KMS-11 (cell line): Measurements from ENCODE around the gene LYRM1.

Source experiments
- H2AFZ ChIP-seq: fragments of 200-600 bp; sonication (generic); 2 replicates; pipeline ENCODE4 v1.6.1; 2016; ENCODE audit warnings: antibody characterized with exemption, mixed run types, low read depth
- H3K27ac ChIP-seq: fragments of 200-600 bp; sonication (generic); 2 replicates; pipeline ENCODE4 v1.6.1; 2016; ENCODE audit warnings: mild to moderate bottlenecking, mixed run types
- H3K27me3 ChIP-seq: fragments of 200-600 bp; sonication (generic); 2 replicates; pipeline ENCODE4 v1.6.1; 2017; ENCODE audit warnings: mild to moderate bottlenecking, low read depth, mixed run types, moderate library complexity; ENCODE audit not compliant: insufficient read depth
- H3K36me3 ChIP-seq: fragments of 200-600 bp; sonication (generic); 2 replicates; pipeline ENCODE4 v1.6.1; 2017; ENCODE audit warnings: mild to moderate bottlenecking, mixed run types; ENCODE audit not compliant: insufficient read depth
- H3K4me1 ChIP-seq: fragments of 200-600 bp; sonication (generic); 2 replicates; pipeline ENCODE4 v1.6.1; 2016; ENCODE audit warnings: mild to moderate bottlenecking, low read depth, mixed run types; ENCODE audit not compliant: poor library complexity, severe bottlenecking
- H3K4me2 ChIP-seq: fragments of 200-600 bp; sonication (generic); 2 replicates; pipeline ENCODE4 v1.7.0; 2016; ENCODE audit warnings: mild to moderate bottlenecking, mixed run types
- H3K4me3 ChIP-seq: fragments of 200-600 bp; sonication (generic); IDR thresholded peaks from 2 replicates; pipeline ENCODE4 v1.6.1; 2017; ENCODE audit warnings: low read depth, low read length, mixed read lengths; ENCODE audit not compliant: insufficient read depth
- H3K79me2 ChIP-seq: fragments of 200-600 bp; sonication (generic); 2 replicates; pipeline ENCODE4 v1.6.1; 2016; ENCODE audit warnings: low read depth, mixed run types; ENCODE audit not compliant: insufficient read depth
- H3K9ac ChIP-seq: fragments of 200-600 bp; sonication (generic); 2 replicates; pipeline ENCODE4 v1.6.1; 2016; ENCODE audit warnings: mild to moderate bottlenecking, mixed run types
- H4K20me1 ChIP-seq: fragments of 200-600 bp; sonication (generic); 2 replicates; pipeline ENCODE4 v1.6.1; 2016; ENCODE audit warnings: mild to moderate bottlenecking, mixed run types; ENCODE audit not compliant: insufficient read depth
- TF ChIP-seq, protein P1 (sequence below): fragments of 200-600 bp; sonication (generic); conservative IDR thresholded peaks from 2 replicates; pipeline ENCODE4 v1.6.1; 2017; ENCODE audit warnings: low read depth, mild to moderate bottlenecking, antibody characterized with exemption, low read length, moderate library complexity, mixed read lengths

LYRM1 gene

DNA sequence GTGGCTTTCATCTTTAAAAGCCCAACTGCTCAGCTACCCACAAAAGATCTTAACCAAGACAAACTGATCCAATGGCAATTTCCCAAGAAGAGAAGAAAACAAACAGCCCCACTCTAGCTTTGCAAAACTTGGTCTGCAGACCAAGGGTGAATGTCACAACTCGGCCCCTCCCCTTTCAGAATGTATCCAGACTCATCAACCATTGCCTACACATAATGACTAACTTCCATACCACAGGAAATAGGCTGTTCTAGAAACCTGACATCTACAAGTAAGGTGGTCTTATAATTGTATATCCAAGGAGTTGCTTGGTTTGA is 16.4 kb upstream of the LYRM1 start:
- Histone ChIP-seq H3K4me3 (no peak overlapping the region), H3K27ac (no peak overlapping the region)

GRCh38 chr16:20886320-20886719 is 14.3 kb upstream of the LYRM1 start:
- Histone ChIP-seq H3K27ac (no peak overlapping the region), H4K20me1 (no peaks in the 10 kb centered on the region), H3K4me3 (no peak overlapping the region), H3K9ac (no peak overlapping the region), H3K36me3 (no peaks in the 10 kb centered on the region), H3K4me1 (no peaks in the 10 kb centered on the region), H3K4me2 (no peak overlapping the region), H3K79me2 (no peaks in the 10 kb centered on the region), H3K27me3 (no peaks in the 10 kb centered on the region), H2AFZ (no peak overlapping the region)
- TF ChIP-seq, protein P1, sequence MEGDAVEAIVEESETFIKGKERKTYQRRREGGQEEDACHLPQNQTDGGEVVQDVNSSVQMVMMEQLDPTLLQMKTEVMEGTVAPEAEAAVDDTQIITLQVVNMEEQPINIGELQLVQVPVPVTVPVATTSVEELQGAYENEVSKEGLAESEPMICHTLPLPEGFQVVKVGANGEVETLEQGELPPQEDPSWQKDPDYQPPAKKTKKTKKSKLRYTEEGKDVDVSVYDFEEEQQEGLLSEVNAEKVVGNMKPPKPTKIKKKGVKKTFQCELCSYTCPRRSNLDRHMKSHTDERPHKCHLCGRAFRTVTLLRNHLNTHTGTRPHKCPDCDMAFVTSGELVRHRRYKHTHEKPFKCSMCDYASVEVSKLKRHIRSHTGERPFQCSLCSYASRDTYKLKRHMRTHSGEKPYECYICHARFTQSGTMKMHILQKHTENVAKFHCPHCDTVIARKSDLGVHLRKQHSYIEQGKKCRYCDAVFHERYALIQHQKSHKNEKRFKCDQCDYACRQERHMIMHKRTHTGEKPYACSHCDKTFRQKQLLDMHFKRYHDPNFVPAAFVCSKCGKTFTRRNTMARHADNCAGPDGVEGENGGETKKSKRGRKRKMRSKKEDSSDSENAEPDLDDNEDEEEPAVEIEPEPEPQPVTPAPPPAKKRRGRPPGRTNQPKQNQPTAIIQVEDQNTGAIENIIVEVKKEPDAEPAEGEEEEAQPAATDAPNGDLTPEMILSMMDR = no peak

More for the DNA sequence above, 16.4 kb upstream of the LYRM1 start:
- no peaks in the 10 kb centered on the region for H3K79me2 ChIP-seq
- H3K4me2 ChIP-seq = no peak overlapping the region
- H4K20me1 ChIP-seq = no peaks in the 10 kb centered on the region
- H3K36me3 ChIP-seq = no peaks in the 10 kb centered on the region
- TF ChIP-seq, protein P1 = no peak
- H3K4me1 ChIP-seq = no peaks in the 10 kb centered on the region
- no peak overlapping the region for H2AFZ ChIP-seq
- H3K27me3 ChIP-seq = no peaks in the 10 kb centered on the region
- H3K9ac ChIP-seq = no peak overlapping the region

- Histone ChIP-seq H4K20me1 (no peaks in the 10 kb centered on the region), H3K79me2 (no peaks in the 10 kb centered on the region), H2AFZ (no peak overlapping the region), H3K4me1 (no peaks in the 10 kb centered on the region), H3K9ac (no peak overlapping the region), H3K4me3 (no peak overlapping the region), H3K27ac (no peak overlapping the region), H3K27me3 (no peaks in the 10 kb centered on the region), H3K4me2 (no peak overlapping the region), H3K36me3 (no peaks in the 10 kb centered on the region)
- TF ChIP-seq, protein P1 = no peak
These were observed 13.4 kb upstream of the LYRM1 start for GRCh38 chr16:20887207-20887606.

DNA sequence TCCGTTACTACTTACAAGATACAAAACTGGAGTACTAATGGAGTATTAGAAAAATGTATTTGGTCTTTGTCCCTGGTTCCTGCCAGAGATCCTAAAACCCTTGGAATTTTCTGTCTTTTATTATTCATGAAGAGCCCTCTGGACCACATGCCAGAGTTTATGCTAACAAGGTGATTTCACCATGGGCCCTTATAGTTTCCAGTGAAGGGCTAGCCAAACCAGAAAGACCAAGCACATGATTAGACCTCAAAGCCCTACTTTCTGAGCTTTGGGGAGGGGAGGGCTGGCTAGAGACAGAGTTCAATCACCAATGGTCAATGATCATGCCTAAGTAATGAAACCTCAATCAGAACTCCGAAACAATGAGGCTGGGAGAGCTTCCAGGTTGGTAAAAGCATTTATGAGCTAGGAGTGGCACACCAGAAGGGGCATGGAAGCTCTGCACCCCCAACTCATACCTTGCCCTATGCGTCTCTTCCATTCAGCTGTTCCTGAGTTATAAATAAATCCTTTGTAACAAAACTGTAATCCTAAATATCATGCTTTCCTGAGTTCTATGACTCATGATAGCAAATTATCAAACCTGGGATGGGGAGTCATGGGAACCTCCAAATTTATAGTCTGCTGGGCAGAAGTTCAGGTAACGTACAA is 10.8 kb upstream of the LYRM1 start:
- no peak overlapping the region for H3K4me3 ChIP-seq
- H2AFZ ChIP-seq = no peak overlapping the region
- H3K4me1 ChIP-seq = no peaks in the 10 kb centered on the region
- H3K79me2 ChIP-seq = no peaks in the 10 kb centered on the region
- H3K9ac ChIP-seq = no peak overlapping the region
- no peaks in the 10 kb centered on the region for H3K27me3 ChIP-seq
- H3K36me3 ChIP-seq = no peaks in the 10 kb centered on the region
- H4K20me1 ChIP-seq = no peaks in the 10 kb centered on the region
- H3K27ac ChIP-seq = no peak overlapping the region
- TF ChIP-seq, protein P1 = no peak
- H3K4me2 ChIP-seq = no peak overlapping the region
